HEK293 (cell line): ENCODE data around the gene RNASEH2A.

Source experiments
- ATF2 ChIP-seq: fragments of 450-650 bp; formaldehyde crosslinking; IDR thresholded peaks from 2 replicates; pipeline ENCODE4 v1.5.1; 2016; ENCODE audit warnings: missing biosample characterization, missing genetic modification characterization, low read depth
- ELK4 ChIP-seq: IDR thresholded peaks from 2 replicates; pipeline ENCODE4 v1.6.1; 2011; ENCODE audit warnings: mild to moderate bottlenecking, low read depth, low read length, borderline replicate concordance
- HOXC10 ChIP-seq: sonication (generic); formaldehyde crosslinking; IDR thresholded peaks from 2 replicates; pipeline ENCODE4 v1.8.1; 2023; ENCODE audit warnings: mild to moderate bottlenecking, missing genetic modification reagents
- IKZF3 ChIP-seq: fragments of 450-650 bp; IDR thresholded peaks from 2 replicates; pipeline ENCODE4 v1.5.0; 2018; ENCODE audit warnings: missing biosample characterization, mild to moderate bottlenecking, missing genetic modification characterization, moderate library complexity
- MYNN ChIP-seq: fragments of 450-650 bp; formaldehyde crosslinking; IDR thresholded peaks from 2 replicates; pipeline ENCODE4 v1.5.1; 2016; ENCODE audit warnings: missing biosample characterization, missing genetic modification characterization, borderline replicate concordance
- OSR2 ChIP-seq: fragments of 450-650 bp; formaldehyde crosslinking; IDR thresholded peaks from 2 replicates; pipeline ENCODE4 v1.5.1; 2016; ENCODE audit warnings: missing biosample characterization, missing genetic modification characterization
- PRDM10 ChIP-seq: fragments of 450-650 bp; formaldehyde crosslinking; IDR thresholded peaks from 2 replicates; pipeline ENCODE4 v1.5.1; 2016; ENCODE audit warnings: missing biosample characterization, missing genetic modification characterization
- SCRT2 ChIP-seq: fragments of 450-650 bp; formaldehyde crosslinking; IDR thresholded peaks from 2 replicates; pipeline ENCODE4 v1.5.1; 2016; ENCODE audit warnings: missing biosample characterization, missing genetic modification characterization
- ZBTB48 ChIP-seq: fragments of 450-650 bp; formaldehyde crosslinking; IDR thresholded peaks from 2 replicates; pipeline ENCODE4 v1.5.1; 2016; ENCODE audit warnings: missing biosample characterization, missing genetic modification characterization
- ZEB2 ChIP-seq: fragments of 450-650 bp; formaldehyde crosslinking; IDR thresholded peaks from 2 replicates; pipeline ENCODE4 v1.5.1; 2016; ENCODE audit warnings: missing biosample characterization, missing genetic modification characterization
- ZFP3 ChIP-seq: fragments of 450-650 bp; formaldehyde crosslinking; IDR thresholded peaks from 2 replicates; pipeline ENCODE4 v1.5.1; 2016; ENCODE audit warnings: low read depth, missing biosample characterization, missing genetic modification characterization
- ZIC2 ChIP-seq: fragments of 450-650 bp; formaldehyde crosslinking; IDR thresholded peaks from 2 replicates; pipeline ENCODE4 v1.5.1; 2016; ENCODE audit warnings: missing biosample characterization, missing genetic modification characterization
- ZNF114 ChIP-seq: fragments of 450-650 bp; formaldehyde crosslinking; IDR thresholded peaks from 2 replicates; pipeline ENCODE4 v1.5.0; 2017; ENCODE audit warnings: missing biosample characterization, missing genetic modification characterization
- ZNF146 ChIP-seq: fragments of 450-650 bp; formaldehyde crosslinking; IDR thresholded peaks from 2 replicates; pipeline ENCODE4 v1.5.1; 2016; ENCODE audit warnings: missing biosample characterization, missing genetic modification characterization
- ZNF157 ChIP-seq: fragments of 450-650 bp; formaldehyde crosslinking; IDR thresholded peaks from 2 replicates; pipeline ENCODE4 v1.5.1; 2016; ENCODE audit warnings: missing biosample characterization, missing genetic modification characterization
- ZNF174 ChIP-seq: fragments of 450-650 bp; formaldehyde crosslinking; IDR thresholded peaks from 2 replicates; pipeline ENCODE4 v1.5.0; 2017; ENCODE audit warnings: missing biosample characterization, mild to moderate bottlenecking, missing genetic modification characterization
- ZNF202 ChIP-seq: fragments of 450-650 bp; formaldehyde crosslinking; IDR thresholded peaks from 2 replicates; pipeline ENCODE4 v1.5.1; 2016; ENCODE audit warnings: missing biosample characterization, missing genetic modification characterization, borderline replicate concordance
- ZNF24 ChIP-seq: fragments of 450-650 bp; formaldehyde crosslinking; IDR thresholded peaks from 2 replicates; pipeline ENCODE4 v1.5.1; 2016; ENCODE audit warnings: missing biosample characterization, missing genetic modification characterization
- ZNF266 ChIP-seq: fragments of 450-650 bp; formaldehyde crosslinking; IDR thresholded peaks from 2 replicates; pipeline ENCODE4 v1.5.1; 2016; ENCODE audit warnings: missing biosample characterization, missing genetic modification characterization, low read depth
- ZNF292 ChIP-seq: fragments of 450-650 bp; formaldehyde crosslinking; IDR thresholded peaks from 2 replicates; pipeline ENCODE4 v1.5.1; 2016; ENCODE audit warnings: low read depth, missing biosample characterization, missing genetic modification characterization, borderline replicate concordance
- ZNF311 ChIP-seq: fragments of 450-650 bp; formaldehyde crosslinking; IDR thresholded peaks from 2 replicates; pipeline ENCODE4 v1.5.1; 2017; ENCODE audit warnings: missing biosample characterization, missing genetic modification characterization, borderline replicate concordance
- ZNF350 ChIP-seq: fragments of 450-650 bp; formaldehyde crosslinking; IDR thresholded peaks from 2 replicates; pipeline ENCODE4 v1.5.0; 2017; ENCODE audit warnings: missing biosample characterization, mild to moderate bottlenecking, missing genetic modification characterization
- ZNF366 ChIP-seq: fragments of 450-650 bp; formaldehyde crosslinking; conservative IDR thresholded peaks from 2 replicates; pipeline ENCODE4 v1.5.1; 2016; ENCODE audit warnings: missing biosample characterization, missing genetic modification characterization
- ZNF404 ChIP-seq: fragments of 450-650 bp; formaldehyde crosslinking; IDR thresholded peaks from 2 replicates; pipeline ENCODE4 v1.5.1; 2017; ENCODE audit warnings: missing biosample characterization, missing genetic modification characterization
- ZNF548 ChIP-seq: fragments of 450-650 bp; formaldehyde crosslinking; IDR thresholded peaks from 2 replicates; pipeline ENCODE4 v1.5.1; 2016; ENCODE audit warnings: missing biosample characterization, missing genetic modification characterization
- ZNF561 ChIP-seq: fragments of 450-650 bp; IDR thresholded peaks from 2 replicates; pipeline ENCODE4 v1.5.1; 2018; ENCODE audit warnings: missing biosample characterization, missing genetic modification characterization, borderline replicate concordance
- ZNF654 ChIP-seq: fragments of 450-650 bp; formaldehyde crosslinking; IDR thresholded peaks from 2 replicates; pipeline ENCODE4 v1.5.1; 2016; ENCODE audit warnings: low read depth, missing biosample characterization, missing genetic modification characterization
- ZNF670 ChIP-seq: fragments of 450-650 bp; formaldehyde crosslinking; IDR thresholded peaks from 2 replicates; pipeline ENCODE4 v1.5.1; 2016; ENCODE audit warnings: missing biosample characterization, missing genetic modification characterization, low read depth
- ZXDB ChIP-seq: fragments of 450-650 bp; formaldehyde crosslinking; IDR thresholded peaks from 2 replicates; pipeline ENCODE4 v1.5.1; 2016; ENCODE audit warnings: missing biosample characterization, missing genetic modification characterization
- TF ChIP-seq, protein P1 (sequence below): fragments of 450-650 bp; formaldehyde crosslinking; IDR thresholded peaks from 2 replicates; pipeline ENCODE4 v1.5.1; 2016; ENCODE audit warnings: missing biosample characterization, missing genetic modification characterization
- TF ChIP-seq, protein P2 (sequence below): fragments of 450-650 bp; formaldehyde crosslinking; IDR thresholded peaks from 2 replicates; pipeline ENCODE4 v1.5.1; 2016; ENCODE audit warnings: missing biosample characterization, missing genetic modification characterization

RNASEH2A gene

GRCh38 chr19:12792051-12792852 lies 14.1 kb upstream of the RNASEH2A start (continued):
- TF ChIP-seq PRDM10 (tag by site-specific recombination) (no peak), ZNF404 (tag by site-specific recombination) (no peak), ZNF24 (no peak; the same call in 1 of the 2 replicates), OSR2 (tag by site-specific recombination) (peak; percentile 76), ZNF174 (tag by site-specific recombination) (no peak), ZNF670 (tag by site-specific recombination) (no peak), ZNF654 (no peak), ZIC2 (no peak), ZNF157 (tag by site-specific recombination) (no peak), ZXDB (tag by site-specific recombination) (peak; percentile 43), ZNF366 (tag by site-specific recombination) (no peak), ZFP3 (tag by site-specific recombination) (no peak), ZEB2 (tag by site-specific recombination) (peak; percentile 58; the same call in 1 of the 2 replicates), ZNF548 (0 out of 2 replicates have a peak, but pooled peaks have one; percentile 26), ZNF311 (tag by site-specific recombination) (no peak), ATF2 (tag by site-specific recombination) (no peak), IKZF3 (no peak), ZNF202 (tag by site-specific recombination) (no peak), ZNF350 (no peak), ELK4 (no peak), ZNF146 (tag by site-specific recombination) (no peak), ZNF114 (tag by site-specific recombination) (no peak), ZNF561 (no peak), ZNF292 (tag by site-specific recombination) (no peak), MYNN (tag by site-specific recombination) (no peak), SCRT2 (tag by site-specific recombination) (no peak), HOXC10 (no peak), ZBTB48 (0 out of 2 replicates have a peak, but pooled peaks have one; percentile 21), ZNF266 (tag by site-specific recombination) (no peak)
- TF ChIP-seq, protein P1, sequence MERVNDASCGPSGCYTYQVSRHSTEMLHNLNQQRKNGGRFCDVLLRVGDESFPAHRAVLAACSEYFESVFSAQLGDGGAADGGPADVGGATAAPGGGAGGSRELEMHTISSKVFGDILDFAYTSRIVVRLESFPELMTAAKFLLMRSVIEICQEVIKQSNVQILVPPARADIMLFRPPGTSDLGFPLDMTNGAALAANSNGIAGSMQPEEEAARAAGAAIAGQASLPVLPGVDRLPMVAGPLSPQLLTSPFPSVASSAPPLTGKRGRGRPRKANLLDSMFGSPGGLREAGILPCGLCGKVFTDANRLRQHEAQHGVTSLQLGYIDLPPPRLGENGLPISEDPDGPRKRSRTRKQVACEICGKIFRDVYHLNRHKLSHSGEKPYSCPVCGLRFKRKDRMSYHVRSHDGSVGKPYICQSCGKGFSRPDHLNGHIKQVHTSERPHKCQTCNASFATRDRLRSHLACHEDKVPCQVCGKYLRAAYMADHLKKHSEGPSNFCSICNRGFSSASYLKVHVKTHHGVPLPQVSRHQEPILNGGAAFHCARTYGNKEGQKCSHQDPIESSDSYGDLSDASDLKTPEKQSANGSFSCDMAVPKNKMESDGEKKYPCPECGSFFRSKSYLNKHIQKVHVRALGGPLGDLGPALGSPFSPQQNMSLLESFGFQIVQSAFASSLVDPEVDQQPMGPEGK: no peak; the same call in 1 of the 2 replicates
- TF ChIP-seq, protein P2, sequence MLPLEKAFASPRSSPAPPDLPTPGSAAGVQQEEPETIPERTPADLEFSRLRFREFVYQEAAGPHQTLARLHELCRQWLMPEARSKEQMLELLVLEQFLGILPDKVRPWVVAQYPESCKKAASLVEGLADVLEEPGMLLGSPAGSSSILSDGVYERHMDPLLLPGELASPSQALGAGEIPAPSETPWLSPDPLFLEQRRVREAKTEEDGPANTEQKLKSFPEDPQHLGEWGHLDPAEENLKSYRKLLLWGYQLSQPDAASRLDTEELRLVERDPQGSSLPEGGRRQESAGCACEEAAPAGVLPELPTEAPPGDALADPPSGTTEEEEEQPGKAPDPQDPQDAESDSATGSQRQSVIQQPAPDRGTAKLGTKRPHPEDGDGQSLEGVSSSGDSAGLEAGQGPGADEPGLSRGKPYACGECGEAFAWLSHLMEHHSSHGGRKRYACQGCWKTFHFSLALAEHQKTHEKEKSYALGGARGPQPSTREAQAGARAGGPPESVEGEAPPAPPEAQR (tag by site-specific recombination): no peak
